Activated B cell treated with CpG ODN at 0.5 μM for 24 hours (primary cell): ENCODE measurements around the gene PDLIM1. TPM values are rescaled to one million over a fixed set of nuclear protein-coding genes. Genes with fewer than 3 reads are reported as not detected.

Experiments used
- ATAC-seq: fragments of 200-7000 bp; cut with Tn5 transposase; one replicate; pipeline ENCODE4 v1.10.0; 2021; ENCODE audit warnings: low read depth, mild to moderate bottlenecking, moderate library complexity
- CTCF ChIA-PET: fragments of 350-600 bp; sonication (Branson Sonifier 250); formaldehyde crosslinking; loops from one replicate; lab custom pipeline; 2021; ENCODE audit warnings: antibody characterized with exemption; lab: Charles Lee
- POLR2A ChIA-PET: fragments of 350-600 bp; sonication (Branson Sonifier 250); formaldehyde crosslinking; loops from one replicate; lab custom pipeline; 2021; ENCODE audit warnings: antibody characterized with exemption; lab: Charles Lee
- DNase-seq: peaks from one replicate; pipeline ENCODE4 v3.0.0; 2022
- H3K27ac Mint-ChIP-seq: one replicate; pipeline ENCODE4 v1.8.0; 2020; ENCODE audit warnings: mixed read lengths
- H3K27me3 Mint-ChIP-seq: one replicate; pipeline ENCODE4 v1.8.0; 2021; ENCODE audit warnings: mixed read lengths
- H3K36me3 Mint-ChIP-seq: one replicate; pipeline ENCODE4 v1.8.0; 2021; ENCODE audit warnings: low read depth, mixed read lengths
- H3K4me1 Mint-ChIP-seq: one replicate; pipeline ENCODE4 v1.8.0; 2021; ENCODE audit warnings: mixed read lengths
- H3K4me3 Mint-ChIP-seq: one replicate; pipeline ENCODE4 v1.8.0; 2020; ENCODE audit warnings: mild to moderate bottlenecking, mixed read lengths
- H3K9me3 Mint-ChIP-seq: one replicate; pipeline ENCODE4 v1.8.0; 2020; ENCODE audit warnings: mixed read lengths
- CTCF ChIP-seq: fragments of 200-600 bp; IDR thresholded peaks from one replicate; pipeline ENCODE4 v1.8.0; 2022; ENCODE audit warnings: antibody characterized with exemption, mild to moderate bottlenecking
- intact Hi-C: fragments of 100-400 bp; cut with micrococcal nuclease; formaldehyde crosslinking; loops from one replicate; pipeline ENCODE4 v1.15.1; 2024
- total RNA-seq: library from RNA; stranded (reverse); gene quantifications from 2 replicates; pipeline ENCODE4 v1.2.3, GENCODE V29; 2022

PDLIM1 gene
- total RNA-seq, 1 donor from 2014 or later = 141 TPM

- ChIA-PET CTCF (no interaction called here), POLR2A (no interaction called here)
- H3K9me3 Mint-ChIP-seq = no peaks in the 10 kb centered on the region
- no peaks in the 10 kb centered on the region for H3K36me3 Mint-ChIP-seq
- TF ChIP-seq CTCF = no peak
- DNase-seq (no peak), ATAC-seq (no peak)
- H3K27me3 Mint-ChIP-seq = no peaks in the 10 kb centered on the region
- H3K4me1 Mint-ChIP-seq = no peaks in the 10 kb centered on the region
- intact Hi-C loops = no loop called here
- H3K27ac Mint-ChIP-seq = no peak overlapping the region
- H3K4me3 Mint-ChIP-seq = no peak overlapping the region
Measured at GRCh38 chr10:95330966-95331453, 40.2 kb upstream of the PDLIM1 start.

DNA sequence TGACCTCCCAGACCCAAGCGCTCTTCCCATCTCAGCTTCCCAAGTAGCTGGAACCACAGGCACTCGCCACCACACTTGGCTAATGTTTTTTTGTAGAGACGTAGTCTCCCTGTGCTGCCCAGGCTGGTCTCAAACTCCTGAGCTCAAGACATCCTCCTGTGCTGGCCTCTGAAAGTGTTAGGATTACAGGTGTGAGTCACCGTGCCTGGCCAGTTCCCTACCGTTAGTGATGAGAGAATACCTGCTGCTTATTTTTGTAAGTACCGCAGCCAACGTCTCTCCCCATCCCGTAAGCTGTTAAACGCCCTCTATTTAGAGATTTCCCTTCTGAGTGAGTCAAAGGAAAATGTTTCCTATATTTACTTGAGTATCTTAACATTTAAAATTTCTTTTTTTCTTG is 38.5 kb upstream of the PDLIM1 start:
- Mint-ChIP-seq H3K4me3 (no peak overlapping the region), H3K4me1 (no peaks in the 10 kb centered on the region), H3K9me3 (no peaks in the 10 kb centered on the region), H3K27me3 (no peaks in the 10 kb centered on the region), H3K27ac (no peak overlapping the region), H3K36me3 (no peaks in the 10 kb centered on the region)
- no peak for ATAC-seq
- POLR2A ChIA-PET = no interaction called here
- DNase-seq = no peak
- intact Hi-C loops = no loop called here
- CTCF ChIA-PET = interaction anchor here (0.7 kb wide), 1 partner anchor 15 kb away, joined by 3 read pairs; no protein-coding TSS in a partner anchor
- no peak for TF ChIP-seq CTCF

- ATAC-seq = no peak
- H3K36me3 Mint-ChIP-seq = no peaks in the 10 kb centered on the region
- no peak for TF ChIP-seq CTCF
- DNase-seq = no peak
- H3K4me1 Mint-ChIP-seq = peaks cover 5% of the 10 kb centered on the region
- POLR2A ChIA-PET = no interaction called here
- no peaks in the 10 kb centered on the region for H3K27me3 Mint-ChIP-seq
- H3K9me3 Mint-ChIP-seq = no peaks in the 10 kb centered on the region
- H3K4me3 Mint-ChIP-seq = no peak overlapping the region
- intact Hi-C loops = no loop called here
- CTCF ChIA-PET = no interaction called here
- H3K27ac Mint-ChIP-seq = no peak overlapping the region
Measured at GRCh38 chr10:95328013-95328412, 37.2 kb upstream of the PDLIM1 start.

GRCh38 chr10:95327367-95327766 is 36.6 kb upstream of the PDLIM1 start:
- H3K27me3 Mint-ChIP-seq = no peaks in the 10 kb centered on the region
- CTCF ChIA-PET = no interaction called here
- H3K4me1 Mint-ChIP-seq = peaks cover 10% of the 10 kb centered on the region
- no peak for DNase-seq
- no peaks in the 10 kb centered on the region for H3K36me3 Mint-ChIP-seq
- ATAC-seq = no peak
- no peak overlapping the region for H3K27ac Mint-ChIP-seq
- H3K4me3 Mint-ChIP-seq = no peak overlapping the region
- no peak for TF ChIP-seq CTCF
- no peaks in the 10 kb centered on the region for H3K9me3 Mint-ChIP-seq
- POLR2A ChIA-PET = no interaction called here
- intact Hi-C loops = no loop called here

GRCh38 chr10:95326396-95326795 is 35.6 kb upstream of the PDLIM1 start:
- no peak for TF ChIP-seq CTCF
- H3K9me3 Mint-ChIP-seq = no peaks in the 10 kb centered on the region
- intact Hi-C loops = no loop called here

More at GRCh38 chr10:95326396-95326795, 35.6 kb upstream of the PDLIM1 start:
- no peaks in the 10 kb centered on the region for H3K36me3 Mint-ChIP-seq
- POLR2A ChIA-PET = no interaction called here
- H3K4me1 Mint-ChIP-seq = peaks cover 10% of the 10 kb centered on the region
- no peak overlapping the region for H3K4me3 Mint-ChIP-seq
- CTCF ChIA-PET = no interaction called here
- no peak for DNase-seq
- no peak overlapping the region for H3K27ac Mint-ChIP-seq
- H3K27me3 Mint-ChIP-seq = peaks cover 2% of the 10 kb centered on the region
- no peak for ATAC-seq
